HEK293 (cell line): ENCODE results near the gene RNU1-4.

Experiments
- CTCF ChIA-PET: fragments of 350-600 bp; formaldehyde crosslinking; extraction: SDS; loops from one replicate; lab custom pipeline; 2021; ENCODE audit warnings: antibody characterized with exemption; lab: Yijun Ruan, JAX
- POLR2A ChIA-PET: fragments of 300-600 bp; formaldehyde crosslinking; extraction: SDS; loops from one replicate; lab custom pipeline; 2020; ENCODE audit warnings: antibody characterized with exemption, inconsistent platforms; lab: Yijun Ruan, JAX
- H3K27ac ChIP-seq: fragments of 200-500 bp; sonication (Bioruptor generic); 2 replicates; pipeline ENCODE4 v1.5.1; 2014; ENCODE audit warnings: low read depth, low read length, control low read depth, inconsistent platforms; ENCODE audit errors: extremely low read depth
- H3K36me3 ChIP-seq, 2 experiments: fragments of 200-500 bp in 1 of 2; sonication (Bioruptor generic) in 1 of 2; 1 replicate in 1 of 2; 2 replicates in 1 of 2; pipeline ENCODE4 v1.5.1; 2014 to 2017; ENCODE audit warnings: inconsistent platforms in 2 of 2, low read length in 2 of 2; ENCODE audit not compliant: control insufficient read depth in 2 of 2, insufficient read depth in 1 of 2
- H3K4me1 ChIP-seq: fragments of 200-500 bp; sonication (Bioruptor generic); 2 replicates; pipeline ENCODE4 v1.5.1; 2014; ENCODE audit warnings: mild to moderate bottlenecking, low read length, inconsistent platforms; ENCODE audit not compliant: control insufficient read depth, insufficient read depth
- H3K4me3 ChIP-seq: 2 replicates; pipeline ENCODE4 v1.5.1; 2011; ENCODE audit warnings: low read depth, mild to moderate bottlenecking, control low read depth, low read length, moderate library complexity
- H3K9me3 ChIP-seq: fragments of 200-500 bp; sonication (Bioruptor generic); 2 replicates; pipeline ENCODE4 v1.5.1; 2014; ENCODE audit warnings: low read depth, low read length, inconsistent platforms; ENCODE audit not compliant: control insufficient read depth, insufficient read depth
- HOXD13 ChIP-seq: sonication (generic); formaldehyde crosslinking; IDR thresholded peaks from 2 replicates; pipeline ENCODE4 v1.8.0; 2022; ENCODE audit warnings: missing genetic modification reagents, borderline replicate concordance
- IKZF3 ChIP-seq: fragments of 450-650 bp; IDR thresholded peaks from 2 replicates; pipeline ENCODE4 v1.5.0; 2018; ENCODE audit warnings: missing biosample characterization, mild to moderate bottlenecking, missing genetic modification characterization, moderate library complexity
- SP7 ChIP-seq: fragments of 450-650 bp; formaldehyde crosslinking; IDR thresholded peaks from 2 replicates; pipeline ENCODE4 v1.5.1; 2016; ENCODE audit warnings: missing biosample characterization, missing genetic modification characterization
- TSHZ1 ChIP-seq: fragments of 450-650 bp; formaldehyde crosslinking; IDR thresholded peaks from 2 replicates; pipeline ENCODE4 v1.5.1; 2016; ENCODE audit warnings: missing biosample characterization, missing genetic modification characterization, borderline replicate concordance
- ZBTB49 ChIP-seq: fragments of 450-650 bp; formaldehyde crosslinking; IDR thresholded peaks from 2 replicates; pipeline ENCODE4 v1.5.1; 2016; ENCODE audit warnings: missing biosample characterization, missing genetic modification characterization, low read depth
- ZNF132 ChIP-seq: fragments of 450-650 bp; formaldehyde crosslinking; IDR thresholded peaks from 2 replicates; pipeline ENCODE4 v1.5.1; 2017; ENCODE audit warnings: missing biosample characterization, missing genetic modification characterization, borderline replicate concordance
- ZNF19 ChIP-seq: fragments of 450-650 bp; formaldehyde crosslinking; IDR thresholded peaks from 2 replicates; pipeline ENCODE4; 2016; ENCODE audit warnings: missing biosample characterization, missing genetic modification characterization, low read depth
- ZNF2 ChIP-seq: fragments of 450-650 bp; formaldehyde crosslinking; IDR thresholded peaks from 2 replicates; pipeline ENCODE4 v1.5.1; 2016; ENCODE audit warnings: missing biosample characterization, missing genetic modification characterization
- ZNF280D ChIP-seq: fragments of 450-650 bp; formaldehyde crosslinking; IDR thresholded peaks from 2 replicates; pipeline ENCODE4 v1.5.1; 2016; ENCODE audit warnings: missing biosample characterization, missing genetic modification characterization
- ZNF366 ChIP-seq: fragments of 450-650 bp; formaldehyde crosslinking; conservative IDR thresholded peaks from 2 replicates; pipeline ENCODE4 v1.5.1; 2016; ENCODE audit warnings: missing biosample characterization, missing genetic modification characterization
- ZNF426 ChIP-seq: fragments of 450-650 bp; formaldehyde crosslinking; IDR thresholded peaks from 2 replicates; pipeline ENCODE4 v1.5.1; 2017; ENCODE audit warnings: missing biosample characterization, missing genetic modification characterization, mild to moderate bottlenecking, inconsistent platforms, moderate library complexity
- ZNF654 ChIP-seq: fragments of 450-650 bp; formaldehyde crosslinking; IDR thresholded peaks from 2 replicates; pipeline ENCODE4 v1.5.1; 2016; ENCODE audit warnings: low read depth, missing biosample characterization, missing genetic modification characterization
- ZNF785 ChIP-seq: fragments of 450-650 bp; formaldehyde crosslinking; IDR thresholded peaks from 2 replicates; pipeline ENCODE4 v1.5.1; 2016; ENCODE audit warnings: missing biosample characterization, missing genetic modification characterization
- ZNF843 ChIP-seq: fragments of 450-650 bp; formaldehyde crosslinking; IDR thresholded peaks from 2 replicates; pipeline ENCODE4 v1.5.1; 2016; ENCODE audit warnings: missing biosample characterization, missing genetic modification characterization
- ZSCAN23 ChIP-seq: fragments of 450-650 bp; formaldehyde crosslinking; IDR thresholded peaks from 2 replicates; pipeline ENCODE4 v1.5.1; 2016; ENCODE audit warnings: missing biosample characterization, missing genetic modification characterization

Gene RNU1-4

GRCh38 chr1:16719571-16720350, 20.6 kb upstream of the RNU1-4 start:
- CTCF ChIA-PET: interaction anchor here (1.1 to 2.2 kb wide), 3 partner anchors 10 to 13 kb away, joined by 3 to 12 read pairs (median 3); no protein-coding TSS in a partner anchor
- POLR2A ChIA-PET: no interaction called here

More at GRCh38 chr1:16719571-16720350, 20.6 kb upstream of the RNU1-4 start:
- TF ChIP-seq ZNF843 (tag by site-specific recombination) (no peak), ZNF366 (tag by site-specific recombination) (no peak), SP7 (tag by site-specific recombination) (no peak), HOXD13 (no peak), ZNF132 (tag by site-specific recombination) (no peak), ZNF426 (tag by site-specific recombination) (no peak), IKZF3 (tag by site-specific recombination) (no peak), ZSCAN23 (tag by site-specific recombination) (no peak), ZNF280D (tag by site-specific recombination) (no peak), ZNF654 (tag by site-specific recombination) (no peak), ZNF19 (tag by site-specific recombination) (no peak), ZBTB49 (tag by site-specific recombination) (no peak), ZNF2 (tag by site-specific recombination) (no peak), TSHZ1 (tag by site-specific recombination) (no peak), ZNF785 (tag by site-specific recombination) (no peak)
- TF ChIP-seq, all 188 proteins: peak for 0
- Histone ChIP-seq H3K4me3 (no peak overlapping the region), H3K36me3 (no peaks in the 10 kb centered on the region), H3K27ac (no peak overlapping the region), H3K9me3 (no peaks in the 10 kb centered on the region), H3K4me1 (no peaks in the 10 kb centered on the region)
